ENCODE data around the gene FOXJ1. TPM values are rescaled to one million over a fixed set of nuclear protein-coding genes. Genes with fewer than 3 reads are reported as not detected.
A peak's percentile ranks its signal among the peaks of the same experiment; 100 is the strongest.

The FOXJ1 gene
- total and polyA plus RNA-seq, 2 of the 13 experiments (the other 11 are each of a cell fraction or from before 2014, with no cell fraction given), result 0.98 to 1.6 TPM

- Histone ChIP-seq H3K4me2 (ENCODE audit: low read depth, low read length) (peak overlapping the region; percentile 97), H3K4me1 (ENCODE audit: insufficient read depth, low read length) (peaks cover 48% of the 10 kb centered on the region), H2AFZ (ENCODE audit: low read length) (no peak overlapping the region), H3K27me3 (ENCODE audit: control insufficient read depth in 1 of 2, insufficient read depth in 2 of 2, low read length in 2 of 2) (no peaks in the 10 kb centered on the region; a peak in 1 of 5 replicates), H3K4me3 (replicated peaks in 1 of 3; ENCODE audit: insufficient read depth in 1 of 3, low read depth in 2 of 3, low read length in 3 of 3) (no peak overlapping the region), H3K36me3 (replicated peaks in 1 of 2; ENCODE audit: control insufficient read depth in 1 of 2, insufficient read depth in 2 of 2, low read length in 2 of 2) (peaks cover 11 to 14% of the 10 kb centered on the region in 2 experiments), H3K27ac (ENCODE audit: extremely low read length, insufficient read depth, low read length) (peak overlapping the region; percentile 5), H3K9ac (ENCODE audit: insufficient read depth, low read depth, low read length) (no peak overlapping the region), H3K79me2 (ENCODE audit: insufficient read depth, low read length) (peaks cover 18% of the 10 kb centered on the region), H3K9me3 (ENCODE audit: low read length) (no peaks in the 10 kb centered on the region), H4K20me1 (ENCODE audit: insufficient read depth, low read length) (no peaks in the 10 kb centered on the region)
- ChIA-PET CTCF (ENCODE audit: low intra/inter-chr PET ratio, low total read pairs) (no interaction called here), POLR2A (interaction anchor here (1.0 to 1.7 kb wide), 6 partner anchors 30 to 250 kb away, joined by 3 to 6 read pairs (median 4); partner anchors contain the start of genes ACOX1, GALR2 and WBP2)
- in situ Hi-C loops (cut with HindIII; ENCODE audit: extremely low pct_ligation_motif_present, low pct_unique_long_range_greater_than_20kb) (no loop called here), intact Hi-C loops (cut with micrococcal nuclease; ENCODE audit: unreplicated experiment) (no loop called here)
- BruUV-seq (replicated peaks), result no TSS peak
- ATAC-seq (no peak), FAIRE-seq (no peak), DNase-seq (ENCODE audit: low spot score) (peak; percentile 39)
- 57% methylated on average over 5 of the region's 5 CpGs for WGBS (ENCODE audit: low lambda C conversion rate)
- TF ChIP-seq ZNF614 (CRISPR knock-in tag; IDR thresholded peaks at IDR 0.05; ENCODE audit: borderline replicate concordance) (0 out of 2 replicates have a peak, but pooled peaks have one; percentile 11), IRF2 (CRISPR knock-in tag; IDR thresholded peaks at IDR 0.05) (peak; percentile 30; the same call in 1 of the 2 replicates), MAFF (IDR thresholded peaks at IDR 0.05; ENCODE audit: low read depth, low read length) (peak; percentile 44; the same call in 1 of the 2 replicates), RXRB (CRISPR knock-in tag; IDR thresholded peaks at IDR 0.05; ENCODE audit: borderline replicate concordance) (peak; percentile 72; the same call in 1 of the 2 replicates), ZBTB38 (CRISPR knock-in tag; IDR thresholded peaks at IDR 0.05) (peak; percentile 34; the same call in 1 of the 2 replicates), ETV5 (CRISPR knock-in tag; IDR thresholded peaks at IDR 0.05; ENCODE audit: borderline replicate concordance) (peak; percentile 62), SOX13 (IDR thresholded peaks at IDR 0.05) (no peak), SOX13 (CRISPR knock-in tag; conservative IDR thresholded peaks at IDR 0.05 in 1 of 2, IDR thresholded peaks at IDR 0.05 in 1 of 2) (0 out of 4 replicates have a peak, but pooled peaks of 1 of the 2 experiments have one; percentile 14), ELF3 (CRISPR knock-in tag; IDR thresholded peaks at IDR 0.05) (peak; percentile 61), ZMYM3 (CRISPR knock-in tag; IDR thresholded peaks at IDR 0.05) (0 out of 2 replicates have a peak, but pooled peaks have one; percentile 18), ZBTB25 (CRISPR knock-in tag; IDR thresholded peaks at IDR 0.05) (no peak), TRIM24 (CRISPR knock-in tag; IDR thresholded peaks at IDR 0.05) (no peak), RXRA (CRISPR knock-in tag; IDR thresholded peaks at IDR 0.05) (0 out of 2 replicates have a peak, but pooled peaks have one; percentile 21)
- TF ChIP-seq, protein P1, sequence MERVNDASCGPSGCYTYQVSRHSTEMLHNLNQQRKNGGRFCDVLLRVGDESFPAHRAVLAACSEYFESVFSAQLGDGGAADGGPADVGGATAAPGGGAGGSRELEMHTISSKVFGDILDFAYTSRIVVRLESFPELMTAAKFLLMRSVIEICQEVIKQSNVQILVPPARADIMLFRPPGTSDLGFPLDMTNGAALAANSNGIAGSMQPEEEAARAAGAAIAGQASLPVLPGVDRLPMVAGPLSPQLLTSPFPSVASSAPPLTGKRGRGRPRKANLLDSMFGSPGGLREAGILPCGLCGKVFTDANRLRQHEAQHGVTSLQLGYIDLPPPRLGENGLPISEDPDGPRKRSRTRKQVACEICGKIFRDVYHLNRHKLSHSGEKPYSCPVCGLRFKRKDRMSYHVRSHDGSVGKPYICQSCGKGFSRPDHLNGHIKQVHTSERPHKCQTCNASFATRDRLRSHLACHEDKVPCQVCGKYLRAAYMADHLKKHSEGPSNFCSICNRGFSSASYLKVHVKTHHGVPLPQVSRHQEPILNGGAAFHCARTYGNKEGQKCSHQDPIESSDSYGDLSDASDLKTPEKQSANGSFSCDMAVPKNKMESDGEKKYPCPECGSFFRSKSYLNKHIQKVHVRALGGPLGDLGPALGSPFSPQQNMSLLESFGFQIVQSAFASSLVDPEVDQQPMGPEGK (CRISPR knock-in tag; IDR thresholded peaks at IDR 0.05), result 0 out of 2 replicates have a peak, but pooled peaks have one; percentile 8
- TF ChIP-seq, protein P2, sequence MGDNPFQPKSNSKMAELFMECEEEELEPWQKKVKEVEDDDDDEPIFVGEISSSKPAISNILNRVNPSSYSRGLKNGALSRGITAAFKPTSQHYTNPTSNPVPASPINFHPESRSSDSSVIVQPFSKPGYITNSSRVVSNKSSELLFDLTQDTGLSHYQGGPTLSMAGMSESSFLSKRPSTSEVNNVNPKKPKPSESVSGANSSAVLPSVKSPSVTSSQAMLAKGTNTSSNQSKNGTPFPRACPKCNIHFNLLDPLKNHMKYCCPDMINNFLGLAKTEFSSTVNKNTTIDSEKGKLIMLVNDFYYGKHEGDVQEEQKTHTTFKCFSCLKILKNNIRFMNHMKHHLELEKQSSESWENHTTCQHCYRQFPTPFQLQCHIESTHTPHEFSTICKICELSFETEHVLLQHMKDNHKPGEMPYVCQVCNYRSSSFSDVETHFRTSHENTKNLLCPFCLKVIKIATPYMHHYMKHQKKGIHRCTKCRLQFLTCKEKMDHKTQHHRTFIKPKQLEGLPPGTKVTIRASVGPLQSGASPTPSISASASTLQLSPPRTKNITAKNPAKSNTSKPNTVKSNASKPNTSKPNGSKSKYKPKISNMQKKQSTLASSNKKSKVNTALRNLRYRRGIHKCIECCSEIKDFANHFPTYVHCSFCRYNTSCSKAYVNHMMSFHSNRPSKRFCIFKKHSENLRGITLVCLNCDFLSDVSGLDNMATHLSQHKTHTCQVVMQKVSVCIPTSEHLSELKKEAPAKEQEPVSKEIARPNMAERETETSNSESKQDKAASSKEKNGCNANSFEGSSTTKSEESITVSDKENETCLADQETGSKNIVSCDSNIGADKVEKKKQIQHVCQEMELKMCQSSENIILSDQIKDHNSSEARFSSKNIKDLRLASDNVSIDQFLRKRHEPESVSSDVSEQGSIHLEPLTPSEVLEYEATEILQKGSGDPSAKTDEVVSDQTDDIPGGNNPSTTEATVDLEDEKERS (CRISPR knock-in tag; IDR thresholded peaks at IDR 0.05), result 0 out of 2 replicates have a peak, but pooled peaks have one; percentile 19
- TF ChIP-seq, protein P3, sequence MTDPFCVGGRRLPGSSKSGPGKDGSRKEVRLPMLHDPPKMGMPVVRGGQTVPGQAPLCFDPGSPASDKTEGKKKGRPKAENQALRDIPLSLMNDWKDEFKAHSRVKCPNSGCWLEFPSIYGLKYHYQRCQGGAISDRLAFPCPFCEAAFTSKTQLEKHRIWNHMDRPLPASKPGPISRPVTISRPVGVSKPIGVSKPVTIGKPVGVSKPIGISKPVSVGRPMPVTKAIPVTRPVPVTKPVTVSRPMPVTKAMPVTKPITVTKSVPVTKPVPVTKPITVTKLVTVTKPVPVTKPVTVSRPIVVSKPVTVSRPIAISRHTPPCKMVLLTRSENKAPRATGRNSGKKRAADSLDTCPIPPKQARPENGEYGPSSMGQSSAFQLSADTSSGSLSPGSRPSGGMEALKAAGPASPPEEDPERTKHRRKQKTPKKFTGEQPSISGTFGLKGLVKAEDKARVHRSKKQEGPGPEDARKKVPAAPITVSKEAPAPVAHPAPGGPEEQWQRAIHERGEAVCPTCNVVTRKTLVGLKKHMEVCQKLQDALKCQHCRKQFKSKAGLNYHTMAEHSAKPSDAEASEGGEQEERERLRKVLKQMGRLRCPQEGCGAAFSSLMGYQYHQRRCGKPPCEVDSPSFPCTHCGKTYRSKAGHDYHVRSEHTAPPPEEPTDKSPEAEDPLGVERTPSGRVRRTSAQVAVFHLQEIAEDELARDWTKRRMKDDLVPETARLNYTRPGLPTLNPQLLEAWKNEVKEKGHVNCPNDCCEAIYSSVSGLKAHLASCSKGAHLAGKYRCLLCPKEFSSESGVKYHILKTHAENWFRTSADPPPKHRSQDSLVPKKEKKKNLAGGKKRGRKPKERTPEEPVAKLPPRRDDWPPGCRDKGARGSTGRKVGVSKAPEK (CRISPR knock-in tag; IDR thresholded peaks at IDR 0.05; ENCODE audit: borderline replicate concordance), result peak; percentile 82; the same call in 1 of the 2 replicates
Measured at GRCh38 chr17:76104896-76105231, 36.2 kb downstream of the FOXJ1 start.
